NOMO-1 treated with DMSO at 0.1 percent for 48 hours (cell line): ENCODE measurements around the gene SPINK14.

Experiments
- DNase-seq: peaks from one replicate; lab custom pipeline; 2025; ENCODE audit not compliant: unreplicated experiment; lab: John Stamatoyannopoulos, UW

SPINK14 gene

DNA sequence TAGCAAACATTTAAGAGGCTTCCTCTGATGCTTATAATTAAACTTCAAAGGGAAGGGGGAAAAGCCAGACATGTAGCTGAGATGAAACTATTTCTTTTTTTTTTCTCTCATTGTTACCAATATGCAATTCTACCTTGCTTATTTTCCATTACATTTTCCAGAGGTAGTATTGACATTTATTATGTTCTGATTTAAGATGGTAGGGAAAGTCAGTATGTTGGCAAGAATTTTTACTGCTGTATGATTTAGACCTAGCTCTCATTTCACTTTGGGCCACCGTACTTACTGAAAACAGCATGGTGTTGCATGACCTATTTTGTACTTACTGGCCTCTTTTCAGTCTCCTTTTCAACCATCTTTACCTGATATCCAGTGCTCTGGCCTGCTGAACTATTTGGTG lies 24.9 kb downstream of the SPINK14 start:
- DNase-seq: no peak

DNA sequence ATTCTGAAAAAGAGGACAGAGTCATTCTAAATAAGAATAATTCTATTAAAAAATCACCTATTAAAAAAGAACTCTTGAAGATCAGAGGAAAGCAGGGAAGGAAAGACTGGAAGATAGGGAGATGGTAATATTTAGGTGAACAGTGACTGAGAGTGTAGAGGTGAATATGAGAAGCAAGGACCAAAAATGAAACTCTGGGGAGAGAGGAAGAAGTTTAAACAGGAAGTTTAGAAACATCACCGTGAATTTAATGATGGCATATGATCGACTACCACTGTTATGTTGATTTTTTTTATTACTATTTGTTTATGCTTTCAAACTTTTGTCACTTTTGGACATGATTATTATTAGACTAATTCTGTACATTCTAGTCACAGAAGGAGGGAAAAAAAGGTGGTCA lies 32.8 kb downstream of the SPINK14 start:
- peak; percentile 48 for DNase-seq

DNA sequence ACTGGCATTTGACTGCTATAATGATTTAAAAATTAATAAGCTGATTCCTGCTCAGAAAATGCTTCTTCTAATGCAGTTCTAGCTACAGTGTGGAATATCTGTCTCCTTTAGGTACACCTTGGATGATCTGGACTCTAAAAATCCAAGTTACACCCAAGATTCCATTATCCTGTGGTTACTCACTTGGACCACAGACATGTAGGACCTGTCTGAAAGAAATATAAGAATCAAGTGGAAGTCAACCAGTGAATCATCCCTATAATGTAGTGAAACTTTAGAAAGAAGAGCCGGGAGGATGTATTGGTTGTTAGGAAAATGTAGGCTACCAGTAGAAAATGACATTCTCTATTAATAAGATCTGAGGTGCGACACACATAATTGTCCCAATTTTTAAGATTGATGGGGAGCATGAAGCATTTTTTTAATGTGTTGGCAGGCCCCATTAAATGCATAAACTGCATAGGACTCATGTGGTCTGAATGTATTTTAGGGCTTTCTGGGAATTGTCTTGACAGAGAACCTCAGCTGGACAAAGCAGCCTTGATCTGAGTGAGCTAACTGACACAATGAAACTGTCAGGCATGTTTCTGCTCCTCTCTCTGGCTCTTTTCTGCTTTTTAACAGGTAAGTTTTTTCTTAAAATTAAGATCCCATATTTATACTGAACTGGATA lies 34.3 kb downstream of the SPINK14 start, which contains the start of gene SPINK6:
Gene SPINK6 (plus strand): TSS at position 512 of the 673 bp plus-strand sequence. CDS start 55 bp downstream, at position 567.
- DNase-seq: no peak

DNA sequence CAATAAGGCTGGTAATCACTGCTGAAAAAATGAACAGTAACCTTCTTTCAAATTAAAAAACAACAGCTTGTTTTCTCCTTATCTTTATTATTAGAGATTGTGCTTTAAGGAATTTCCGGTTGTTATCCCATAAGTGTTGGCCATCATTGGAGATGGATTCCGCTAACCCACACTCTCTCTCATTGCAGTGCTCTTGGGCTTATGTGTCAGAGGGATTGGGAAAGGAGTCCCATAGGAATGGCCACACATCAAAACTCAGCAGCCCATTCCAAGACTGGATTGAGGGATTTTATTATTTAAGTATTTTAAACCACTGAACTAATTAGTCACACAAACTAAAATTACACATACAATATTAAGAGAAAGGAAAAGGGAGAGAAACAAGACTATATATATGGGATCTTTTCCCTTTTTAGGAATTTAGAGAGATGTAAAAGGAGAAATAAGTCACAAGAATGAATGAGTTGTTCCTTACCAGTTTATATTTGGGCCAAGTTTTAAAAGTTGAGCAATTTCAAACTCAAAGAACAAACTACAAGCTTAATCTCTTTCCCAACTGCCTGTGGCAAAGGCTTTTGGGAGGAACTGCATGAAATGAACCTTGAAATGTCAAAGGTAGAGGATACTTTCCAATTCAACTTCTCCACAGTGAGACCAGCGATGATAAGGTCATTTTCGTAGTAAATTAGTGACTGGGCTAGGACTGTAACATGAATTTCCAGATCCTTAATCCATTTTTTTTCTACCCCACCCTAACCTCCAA lies 36.9 kb downstream of the SPINK14 start:
- DNase-seq: peak; percentile 11

DNA sequence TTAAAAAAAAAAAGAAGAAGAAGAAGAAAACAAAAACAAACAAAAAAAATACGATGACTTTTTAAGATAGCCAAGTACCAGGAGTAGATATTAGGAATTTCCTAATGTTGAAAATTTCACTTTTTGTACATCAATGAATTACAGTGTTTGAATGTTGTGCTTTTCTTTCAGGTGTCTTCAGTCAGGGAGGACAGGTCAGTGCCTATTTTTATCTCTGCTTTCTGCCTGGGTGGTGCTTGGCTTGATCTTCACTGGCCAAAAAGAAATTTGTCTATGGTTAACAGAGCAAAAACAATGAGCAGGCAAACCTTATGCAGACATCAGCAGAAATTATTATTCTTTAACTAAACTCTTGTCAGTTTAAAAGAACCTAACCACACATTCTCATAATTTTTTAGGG lies 37.5 kb downstream of the SPINK14 start:
- DNase-seq: no peak

DNA sequence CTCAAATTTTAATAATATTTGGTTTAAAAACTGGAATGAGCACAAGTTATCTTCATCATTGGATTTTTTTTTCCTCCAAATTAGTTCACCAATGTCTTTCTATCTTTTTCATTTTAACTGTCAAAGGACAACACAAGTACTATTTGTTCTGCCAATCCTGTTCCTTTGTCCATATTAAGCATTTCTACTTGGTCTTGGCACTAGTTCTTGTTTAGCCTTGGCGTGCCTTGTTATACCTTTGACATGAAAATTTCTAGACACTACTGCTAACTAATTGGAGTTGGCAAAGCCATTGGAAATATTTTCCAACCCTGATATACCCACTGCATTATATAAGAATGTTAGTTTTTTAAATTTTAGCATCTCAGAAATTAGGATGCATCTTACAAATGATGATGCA lies 38.3 kb downstream of the SPINK14 start:
- DNase-seq: no peak

DNA sequence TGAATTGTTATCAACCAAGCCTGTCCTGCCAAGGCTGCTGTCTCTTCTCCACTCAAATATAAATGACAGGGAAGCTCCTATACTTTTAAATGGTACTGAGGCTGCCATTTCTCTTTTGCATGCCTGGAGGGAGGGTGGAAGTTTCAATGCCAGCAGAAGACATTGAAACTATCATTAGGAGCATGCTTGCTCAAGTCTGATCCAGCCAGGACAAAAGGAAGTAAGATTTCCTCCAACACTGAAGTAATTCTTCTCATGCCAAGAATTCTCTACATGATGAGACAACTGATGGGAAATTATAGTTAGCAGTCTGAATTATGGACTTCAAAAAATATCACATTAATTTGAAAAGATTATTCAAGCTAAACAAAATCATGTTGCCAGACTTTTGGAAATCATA lies 39.9 kb downstream of the SPINK14 start:
- DNase-seq: no peak

DNA sequence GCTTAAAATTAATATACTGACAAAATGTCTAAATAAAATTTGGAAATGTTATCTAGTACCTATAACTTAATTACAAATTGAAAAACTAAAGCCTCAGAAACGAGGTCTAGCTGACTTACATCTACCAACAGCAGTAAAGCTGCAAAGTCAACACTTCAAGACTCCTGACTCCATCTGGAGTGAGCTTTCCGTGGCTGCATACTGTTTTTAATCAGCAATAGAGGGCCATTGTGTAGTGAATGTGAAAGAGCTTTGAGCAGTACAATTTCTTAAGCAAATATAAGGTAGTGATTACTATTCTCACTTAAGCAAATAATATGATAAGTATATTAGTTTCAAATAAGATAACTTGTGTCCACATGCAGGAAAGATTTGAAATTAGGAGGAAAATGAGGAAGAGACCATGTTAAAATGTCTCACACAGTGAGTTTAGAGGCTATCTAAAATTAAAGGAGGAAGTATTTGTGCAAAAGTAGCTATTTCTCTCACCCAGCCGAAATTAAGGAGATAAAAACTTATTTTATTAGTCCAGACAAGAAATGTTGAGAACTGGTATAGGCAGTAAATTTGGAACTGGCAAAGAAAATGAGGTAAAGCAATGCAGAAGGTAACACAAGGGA lies 40.9 kb downstream of the SPINK14 start:
- DNase-seq: no peak

DNA sequence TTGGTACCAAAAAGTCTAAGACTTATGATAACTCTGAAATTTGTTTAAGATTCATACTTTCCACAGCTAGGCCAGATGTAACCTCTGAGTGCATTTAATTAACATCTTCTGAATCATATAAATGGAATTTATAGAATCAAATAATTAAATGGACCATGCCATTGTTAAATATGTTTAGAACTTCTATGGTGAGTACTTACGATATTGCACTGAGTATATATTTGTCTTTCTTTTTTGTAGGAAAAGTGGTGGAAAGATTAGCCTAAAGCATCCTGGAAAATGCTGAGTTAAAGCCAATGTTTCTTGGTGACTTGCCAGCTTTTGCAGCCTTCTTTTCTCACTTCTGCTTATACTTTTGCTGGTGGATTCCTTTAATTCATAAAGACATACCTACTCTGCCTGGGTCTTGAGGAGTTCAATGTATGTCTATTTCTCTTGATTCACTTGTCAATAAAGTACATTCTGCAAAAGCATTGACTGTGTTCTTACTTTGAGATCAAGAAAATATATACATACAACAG lies 46.4 kb downstream of the SPINK14 start:
- no peak for DNase-seq

DNA sequence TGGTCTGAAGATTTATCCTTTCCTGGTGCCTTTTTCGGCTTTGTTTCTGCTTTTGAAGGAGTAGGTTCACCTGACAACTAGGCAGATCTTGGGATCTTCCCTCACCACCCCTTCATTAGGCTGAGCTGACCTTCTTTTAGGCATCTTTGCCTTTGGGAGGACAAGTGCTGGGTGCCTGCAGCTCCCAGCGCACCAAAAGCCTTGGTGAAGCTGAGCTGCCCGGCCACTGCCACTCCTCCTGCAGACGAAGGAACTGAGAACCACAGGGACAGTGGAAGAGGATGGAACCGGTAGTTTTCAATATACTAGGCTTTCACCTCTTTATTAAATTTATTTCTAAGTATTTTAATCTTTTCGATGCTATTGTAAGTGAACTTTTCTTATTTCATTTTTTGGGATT lies 53.2 kb downstream of the SPINK14 start:
- no peak for DNase-seq

DNA sequence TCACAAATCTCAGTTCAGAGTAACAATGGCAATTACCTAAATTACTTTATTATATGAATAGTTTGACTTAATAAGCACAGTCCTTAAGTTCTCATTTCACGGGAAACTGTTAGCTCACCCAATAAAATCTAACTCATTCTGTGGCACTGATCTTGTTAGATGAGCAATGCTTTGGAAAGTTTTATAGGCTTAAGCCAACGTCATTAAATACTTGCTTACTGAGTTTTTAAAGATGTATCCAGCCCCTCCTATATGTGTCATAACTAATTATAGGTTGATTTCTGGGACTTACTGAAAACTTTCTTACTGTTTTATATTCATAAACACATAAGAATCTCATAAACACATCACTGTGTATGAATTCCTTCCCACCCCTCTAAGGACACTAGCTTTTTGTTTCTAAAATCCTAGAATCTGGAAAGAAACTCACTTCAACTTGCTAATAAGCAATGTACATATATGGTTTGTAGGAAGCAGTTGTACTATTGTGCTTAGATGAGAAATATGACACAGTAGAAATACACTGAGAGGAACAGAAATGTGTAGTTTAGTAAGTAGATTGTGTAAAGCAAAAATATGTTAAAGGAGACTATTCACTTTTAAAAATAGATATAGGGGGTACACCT lies 55.9 kb downstream of the SPINK14 start:
- no peak for DNase-seq
